Measurements from ENCODE around the gene GSS.

- TF ChIP-seq CTCF (IDR thresholded peaks at IDR 0.05; ENCODE audit: insufficient read depth, low read length) (no peak), GABPA (IDR thresholded peaks at IDR 0.05; ENCODE audit: low read depth) (no peak)
Measured at GRCh38 chr20:34976286-34976685, 20.7 kb upstream of the GSS start.
